ENCODE data around the gene BICD1.

GRCh38 chr12:32235251-32235650 lies 128.6 kb downstream of the BICD1 start:
- TF ChIP-seq CTCF (IDR thresholded peaks at IDR 0.05) = no peak
- no peak for TF ChIP-seq HEYL (CRISPR knock-in tag; IDR thresholded peaks at IDR 0.05)
- TF ChIP-seq FOXS1 (CRISPR knock-in tag; IDR thresholded peaks at IDR 0.05) = no peak
- no peak for TF ChIP-seq NFE2L2 (conservative IDR thresholded peaks at IDR 0.05; ENCODE audit: low read length)
- no peak for TF ChIP-seq MAZ (IDR thresholded peaks at IDR 0.05; ENCODE audit: borderline replicate concordance, low read depth, low read length)
- TF ChIP-seq PBX3 (IDR thresholded peaks at IDR 0.05) = no peak
- no peak for TF ChIP-seq CEBPB (IDR thresholded peaks at IDR 0.05)
- TF ChIP-seq ZSCAN20 (CRISPR knock-in tag; IDR thresholded peaks at IDR 0.05) = no peak
- TF ChIP-seq ZFP36 (IDR thresholded peaks at IDR 0.05; ENCODE audit: borderline replicate concordance, partially characterized antibody) = no peak
- no peak for TF ChIP-seq NPAS2 (CRISPR knock-in tag; IDR thresholded peaks at IDR 0.05; ENCODE audit: borderline replicate concordance)
- TF ChIP-seq SMC3 (IDR thresholded peaks at IDR 0.05) = no peak
